HG03442 (cell line): Measurements from ENCODE around the gene ZCRB1.
"Not testable (repeated sequence)": the region's sequence is repeated elsewhere in the genome, so short reads cannot be mapped to it uniquely, and the experiment has no call there.

Experiments
- ATAC-seq: cut with Tn5 transposase; IDR thresholded peaks from one replicate; pipeline ENCODE4 v1.9.1; 2021; ENCODE audit warnings: mild to moderate bottlenecking, moderate library complexity; ENCODE audit not compliant: unreplicated experiment

ZCRB1 gene

DNA sequence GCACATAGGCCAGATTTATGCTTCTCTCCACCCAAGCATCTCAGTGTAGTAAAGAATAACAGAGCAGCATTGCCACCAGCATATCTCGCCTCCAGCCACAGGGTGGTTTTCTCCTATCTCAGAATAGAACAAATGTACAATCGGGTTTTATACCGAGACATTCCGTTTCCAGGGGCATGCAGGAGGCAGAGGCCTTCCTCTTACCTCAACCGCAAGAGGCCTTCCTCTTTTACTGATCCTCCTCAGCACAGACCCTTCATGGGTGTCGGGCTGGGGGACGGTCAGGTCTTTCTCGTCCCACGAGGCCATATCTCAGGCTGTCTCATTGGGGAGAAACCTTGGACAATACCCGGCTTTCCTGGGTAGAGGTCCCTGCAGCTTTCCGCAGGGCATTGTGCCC is 4.2 kb upstream of the ZCRB1 start:
- ATAC-seq, result not testable (repeated sequence)

DNA sequence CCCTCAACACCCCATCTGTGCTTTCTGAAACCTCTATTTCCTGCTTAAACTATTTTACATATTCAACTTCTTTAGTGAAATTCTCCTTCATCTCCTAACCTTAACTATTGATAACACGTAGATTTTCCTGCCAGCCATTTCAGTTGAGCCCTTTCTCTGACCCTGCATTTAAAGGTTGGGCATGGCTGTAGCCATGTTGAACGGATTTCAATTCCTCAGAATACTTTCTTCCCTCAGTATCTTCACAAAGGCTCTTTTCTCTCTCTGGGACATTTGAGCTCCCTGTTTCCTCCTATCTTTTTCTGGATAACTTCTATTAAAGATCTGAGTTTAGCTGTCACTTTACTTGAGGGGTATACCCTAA is 1.3 kb upstream of the ZCRB1 start:
- ATAC-seq, result no peak

DNA sequence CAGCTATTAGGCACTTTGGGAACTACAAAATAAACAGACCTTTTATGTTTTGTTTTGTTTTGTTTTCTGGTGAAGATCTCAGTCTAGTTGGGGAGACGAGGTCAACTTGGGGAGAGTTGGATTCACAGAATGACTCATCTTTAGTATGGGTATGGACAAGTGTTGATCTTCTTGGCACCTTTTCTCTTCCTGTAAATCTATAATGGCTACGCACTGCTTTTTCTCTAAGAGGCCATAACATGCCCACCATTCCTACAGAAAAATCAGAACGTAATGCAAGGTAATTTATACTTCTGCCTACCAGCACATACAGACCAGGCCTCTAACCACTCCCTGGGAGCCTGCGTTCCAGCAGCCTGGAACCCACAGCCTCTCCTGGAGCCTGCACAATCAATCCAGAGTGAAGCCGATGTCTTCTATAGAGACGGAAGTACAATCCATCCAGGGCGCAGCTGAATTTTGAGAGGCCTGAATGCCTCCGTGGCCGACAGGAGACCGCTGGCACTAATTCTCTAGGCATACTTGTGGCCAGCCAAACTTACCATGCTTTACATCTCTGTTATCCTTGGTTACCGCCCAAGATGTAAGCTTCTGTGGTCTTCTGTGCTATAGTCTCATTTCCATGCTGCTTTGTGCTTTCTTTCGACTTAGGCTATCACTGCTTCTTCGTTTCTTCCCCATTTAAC is 790 bp upstream of the ZCRB1 start:
- peak; percentile 24 for ATAC-seq

DNA sequence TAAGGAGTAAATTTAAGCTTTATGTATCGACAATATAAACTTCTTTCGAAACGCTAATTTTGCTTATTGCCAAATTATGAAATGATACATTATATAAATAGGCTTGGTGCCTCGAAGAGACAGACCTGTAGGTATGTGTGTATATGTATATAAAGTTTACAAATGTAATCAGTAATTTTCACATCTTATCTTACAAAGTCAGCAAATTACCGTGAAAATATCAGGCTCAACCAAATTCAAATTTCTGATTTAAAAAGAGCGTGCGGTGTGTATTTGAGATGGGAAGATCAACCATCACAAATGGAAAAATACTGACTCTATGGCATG is 605 bp downstream of the ZCRB1 start:
- no peak for ATAC-seq

DNA sequence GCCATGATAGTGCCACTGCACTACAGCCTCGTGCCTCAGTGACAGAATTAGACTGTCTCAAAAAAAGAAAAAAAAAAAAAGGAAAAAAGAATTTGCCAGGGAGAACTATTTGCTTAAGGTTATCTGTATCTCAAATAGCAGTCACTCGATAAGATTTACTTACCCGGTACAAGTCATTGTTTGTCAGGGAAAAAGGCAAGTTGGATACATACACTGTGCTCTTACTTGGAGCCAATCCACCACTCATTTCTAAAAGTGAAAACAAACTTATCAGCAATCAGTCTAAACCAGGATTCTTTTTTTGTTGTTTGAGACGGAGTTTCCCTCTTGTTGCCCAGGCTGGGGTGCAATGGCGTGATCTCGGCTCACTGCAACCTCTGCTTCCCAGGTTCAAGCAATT is 2.0 kb downstream of the ZCRB1 start:
- no peak for ATAC-seq

DNA sequence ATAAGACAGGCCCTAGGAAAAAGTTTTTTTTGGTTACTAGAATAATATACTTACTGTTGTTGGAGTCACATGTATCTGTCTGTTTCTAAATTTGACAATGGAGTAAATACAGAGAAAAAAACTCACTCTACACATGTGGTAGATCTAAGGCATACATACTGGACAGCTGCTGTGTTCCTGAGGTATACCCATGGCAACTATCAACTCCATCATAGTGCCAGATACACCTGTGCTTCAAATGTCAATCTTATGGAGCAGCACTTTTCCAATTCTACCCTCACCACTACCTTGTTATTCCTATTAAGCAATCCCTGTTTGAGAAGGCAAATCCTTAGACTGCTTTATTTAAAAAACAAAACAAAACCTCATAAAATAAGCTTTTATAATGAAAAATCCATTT is 3.3 kb downstream of the ZCRB1 start:
- no peak for ATAC-seq

DNA sequence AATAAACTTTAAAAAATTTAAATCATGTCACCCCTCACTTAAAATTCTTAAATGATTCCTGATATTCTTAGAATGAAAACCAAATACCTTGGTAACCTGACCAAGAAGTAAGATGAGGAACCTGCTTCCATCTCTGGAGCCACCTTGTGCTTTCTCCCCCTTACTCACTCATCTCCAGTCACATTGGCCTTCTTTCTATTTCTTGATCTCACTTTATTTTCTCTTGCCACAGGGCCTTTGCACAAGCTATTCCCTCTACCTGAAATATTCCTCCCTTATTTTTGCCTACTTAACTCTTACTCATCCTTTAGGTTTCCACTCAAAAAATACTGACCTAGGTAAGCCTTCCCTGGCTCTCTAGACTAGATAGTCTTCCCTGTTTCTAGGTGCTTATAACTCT is 5.1 kb downstream of the ZCRB1 start:
- ATAC-seq, result no peak

DNA sequence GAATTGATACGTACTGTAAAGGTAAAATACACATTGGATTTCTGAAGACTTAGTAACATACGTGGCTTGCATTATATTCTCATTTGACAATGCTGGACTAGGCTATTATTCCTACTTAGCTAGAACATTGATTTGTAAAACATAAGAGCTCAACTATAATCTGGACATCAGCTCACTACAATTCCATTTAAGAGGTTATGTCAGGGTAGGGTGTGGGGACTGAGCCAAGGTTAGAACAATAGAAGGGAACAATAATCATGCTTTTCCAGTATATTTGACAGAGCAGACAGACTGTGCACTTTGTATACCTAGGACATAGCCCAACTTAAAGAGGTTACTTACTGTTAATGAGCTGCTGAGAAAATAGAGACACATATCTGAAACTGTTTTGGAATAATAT is 10.8 kb downstream of the ZCRB1 start:
- ATAC-seq, result no peak

DNA sequence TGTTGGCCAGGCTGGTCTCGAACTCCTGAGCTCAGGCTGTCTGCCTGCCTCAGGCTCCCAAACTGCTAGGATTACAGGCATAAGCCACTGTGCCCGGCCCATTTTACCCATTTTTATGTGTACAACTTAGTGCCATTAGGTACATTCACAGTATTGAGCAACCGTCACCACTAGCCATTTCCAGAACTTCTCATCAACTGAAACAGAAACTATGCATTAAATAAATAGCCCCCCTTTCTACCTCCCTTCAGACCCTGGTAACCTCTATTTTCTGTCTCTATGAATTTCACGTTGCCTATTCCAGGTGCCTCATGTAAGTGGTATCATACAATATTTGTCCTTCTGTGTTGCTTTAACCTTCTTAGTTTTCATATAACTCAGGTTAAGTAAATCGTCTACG is 15.9 kb downstream of the ZCRB1 start:
- no peak for ATAC-seq

DNA sequence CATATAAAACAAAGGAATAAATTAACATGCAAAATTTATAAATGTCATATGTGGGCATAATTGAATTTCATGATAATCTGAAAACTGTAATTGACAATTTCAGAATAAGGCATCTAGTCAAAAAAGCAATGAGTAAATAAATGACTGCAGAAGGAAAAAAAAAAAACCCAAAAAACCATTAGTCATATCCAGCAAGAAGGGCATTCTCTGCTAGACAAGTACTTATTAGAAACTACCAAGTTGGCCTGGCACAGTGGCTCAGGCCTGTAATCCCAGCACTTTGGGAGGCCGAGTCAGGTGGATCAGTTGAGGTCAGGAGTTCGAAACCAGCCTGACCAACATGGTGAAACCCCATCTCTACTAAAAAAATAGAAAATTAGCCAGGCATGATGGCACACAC is 17.5 kb downstream of the ZCRB1 start:
- ATAC-seq, result no peak

DNA sequence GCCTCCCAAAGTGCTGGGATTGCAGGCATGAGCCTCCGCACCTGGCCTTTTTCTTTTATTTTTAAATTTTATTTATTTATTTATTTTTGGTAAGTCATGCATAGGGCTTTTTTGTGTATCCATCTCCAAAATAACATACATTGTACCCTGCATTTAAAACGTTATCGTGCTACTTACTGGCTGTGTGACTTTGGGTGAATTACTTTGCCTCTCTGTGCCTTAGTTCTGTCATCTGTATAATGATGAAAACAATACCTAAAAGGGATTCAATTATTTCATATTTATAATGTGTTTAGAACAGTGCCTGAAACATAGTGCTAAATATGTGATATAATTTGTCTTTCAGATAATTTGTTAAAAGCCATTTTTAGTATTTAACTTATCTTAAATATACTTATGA is 19.6 kb downstream of the ZCRB1 start:
- no peak for ATAC-seq

DNA sequence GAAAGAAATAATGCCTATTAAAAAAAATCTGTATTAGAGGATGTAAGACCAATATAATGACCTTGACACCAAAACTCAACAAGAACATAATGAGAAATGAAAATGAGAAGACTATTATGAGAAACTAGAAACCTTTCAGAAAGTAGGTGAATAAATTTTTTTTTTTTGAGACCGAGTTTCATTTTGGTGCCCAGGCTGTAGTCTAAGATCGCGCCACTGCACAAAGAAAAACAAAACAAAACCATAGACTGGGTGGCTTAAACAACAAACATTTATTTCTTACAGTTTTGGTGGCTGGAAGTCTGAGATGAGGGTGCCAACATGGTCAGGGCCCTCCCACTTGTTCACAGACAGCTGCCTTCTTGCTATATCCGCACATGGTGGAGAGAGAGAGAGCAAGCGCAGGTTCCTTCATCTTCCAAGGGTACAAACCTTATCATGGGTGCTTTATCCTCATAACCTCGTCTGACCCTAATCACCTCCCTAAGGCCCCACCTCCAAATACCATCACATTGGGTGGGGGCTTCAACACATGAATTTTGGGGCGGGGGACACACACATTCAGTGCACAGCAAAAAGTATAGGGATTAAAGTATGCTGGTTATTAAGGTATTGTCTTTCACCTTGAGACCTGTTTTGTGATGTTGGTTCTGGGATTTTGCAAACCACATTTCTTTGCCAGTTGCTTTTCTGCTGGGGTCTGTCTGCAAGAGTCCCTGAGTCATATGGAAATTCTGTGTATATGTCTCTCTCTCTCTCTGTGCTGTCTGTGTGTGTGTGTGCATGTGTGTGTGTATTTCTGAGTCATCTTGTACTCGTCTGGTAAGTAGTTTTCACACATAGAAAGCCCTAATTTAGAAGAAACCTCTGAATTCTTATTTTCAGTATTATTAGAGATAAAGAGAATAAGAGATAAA is 26.2 kb downstream of the ZCRB1 start:
- peak; percentile 84 for ATAC-seq

DNA sequence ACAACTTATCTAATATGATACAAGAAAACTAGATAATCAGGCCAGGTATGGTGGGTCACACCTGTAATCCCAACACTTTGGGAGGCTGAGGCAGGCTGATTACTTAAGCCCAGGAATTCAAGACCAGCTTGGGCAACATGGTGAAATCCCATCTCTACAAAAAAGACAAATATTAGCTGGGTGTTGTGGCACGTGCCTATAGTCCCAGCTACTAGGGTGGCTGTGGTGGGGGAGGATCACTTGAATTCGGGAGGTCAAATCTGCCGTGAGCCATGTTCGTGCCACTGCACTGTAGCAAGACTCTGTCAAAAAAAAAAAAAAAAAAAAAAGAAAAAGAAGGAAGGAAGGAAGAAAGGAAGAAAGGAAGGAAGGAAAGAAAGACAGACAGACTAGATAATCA is 27.0 kb downstream of the ZCRB1 start:
- ATAC-seq, result no peak

DNA sequence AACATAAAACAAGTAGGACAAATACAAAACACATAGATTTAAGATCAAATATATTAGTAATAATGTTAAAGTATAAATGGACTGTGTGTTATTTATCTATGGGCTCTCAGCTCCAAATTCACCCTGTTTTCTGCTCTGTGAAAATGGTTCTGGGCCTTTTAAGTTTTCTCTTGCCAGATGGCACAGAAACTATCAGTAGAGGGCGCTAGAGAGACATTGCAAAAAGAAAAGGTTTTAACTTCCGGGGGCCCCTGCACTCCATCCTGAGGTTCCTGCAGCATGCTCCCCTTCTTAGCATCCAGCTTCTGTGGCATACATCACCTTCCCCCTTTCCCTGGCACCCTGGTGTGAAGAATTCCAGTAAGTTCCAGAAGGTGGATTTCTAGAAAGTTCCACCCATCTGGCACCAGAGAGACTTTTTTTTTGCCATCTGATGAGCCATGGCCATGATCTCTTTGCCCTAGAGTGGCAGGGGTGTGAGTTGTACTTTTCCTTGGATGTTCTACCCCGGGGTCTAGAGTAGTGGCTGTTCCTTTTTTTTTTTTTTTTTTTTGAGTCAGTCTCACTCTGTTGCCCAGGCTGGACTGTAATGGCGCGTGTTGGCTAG is 29.3 kb downstream of the ZCRB1 start:
- ATAC-seq, result no peak

DNA sequence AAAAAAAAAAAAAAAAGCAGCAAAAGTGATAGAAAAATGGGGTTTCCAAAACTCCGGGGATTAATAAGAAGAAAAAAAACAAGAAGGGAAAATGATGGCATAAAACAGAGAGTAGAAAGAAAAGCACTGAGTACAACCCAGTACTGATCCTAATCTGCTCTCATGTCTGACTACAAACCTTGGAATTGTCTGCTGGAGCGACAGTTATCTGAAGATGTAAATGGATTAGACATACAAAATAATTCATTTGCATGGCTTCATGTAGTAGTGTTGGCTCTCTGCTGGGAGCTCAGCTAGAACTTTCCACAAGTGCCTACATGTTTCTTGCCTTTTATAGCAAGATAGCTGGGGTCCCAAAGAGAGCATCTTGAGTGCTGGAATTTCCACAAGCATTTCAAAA is 34.2 kb downstream of the ZCRB1 start:
- ATAC-seq, result no peak

DNA sequence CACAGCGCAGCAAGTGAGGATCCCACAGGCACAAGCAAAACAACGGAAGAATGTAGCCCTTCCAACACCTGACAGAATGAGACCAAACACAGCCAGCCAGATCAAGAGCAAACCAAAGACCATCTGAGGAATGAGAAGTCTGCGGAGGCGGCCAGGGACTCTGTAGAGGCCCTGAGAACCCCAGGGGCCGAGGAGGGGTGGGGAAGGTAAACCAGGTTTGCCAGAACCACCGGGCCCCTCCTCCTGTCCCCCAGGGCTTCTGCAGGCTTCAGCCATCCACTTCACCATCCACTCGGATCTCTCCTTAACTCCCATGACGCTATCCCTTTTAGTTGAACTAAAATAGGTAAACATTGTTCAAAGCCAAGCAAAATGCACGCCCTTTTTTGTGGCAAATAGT is 37.4 kb downstream of the ZCRB1 start:
- no peak for ATAC-seq

DNA sequence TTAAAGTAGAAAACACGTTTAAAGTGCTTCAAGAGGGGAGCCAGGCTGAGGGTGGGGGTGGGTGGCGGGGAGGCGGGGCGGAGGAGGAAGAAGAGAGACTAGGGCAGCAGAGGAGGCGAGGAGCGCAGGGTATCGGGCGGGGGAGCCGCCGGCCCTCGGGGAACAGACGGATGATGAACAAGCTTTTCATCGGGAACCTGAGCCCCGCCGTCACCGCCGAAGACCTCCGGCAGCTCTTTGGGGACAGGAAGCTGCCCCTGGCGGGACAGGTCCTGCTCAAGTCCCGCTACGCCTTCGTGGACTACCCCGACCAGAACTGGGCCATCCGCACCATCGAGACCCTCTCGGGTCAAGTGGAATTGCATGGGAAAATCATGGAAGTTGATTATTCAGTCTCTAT is 39.2 kb downstream of the ZCRB1 start:
- no peak for ATAC-seq

DNA sequence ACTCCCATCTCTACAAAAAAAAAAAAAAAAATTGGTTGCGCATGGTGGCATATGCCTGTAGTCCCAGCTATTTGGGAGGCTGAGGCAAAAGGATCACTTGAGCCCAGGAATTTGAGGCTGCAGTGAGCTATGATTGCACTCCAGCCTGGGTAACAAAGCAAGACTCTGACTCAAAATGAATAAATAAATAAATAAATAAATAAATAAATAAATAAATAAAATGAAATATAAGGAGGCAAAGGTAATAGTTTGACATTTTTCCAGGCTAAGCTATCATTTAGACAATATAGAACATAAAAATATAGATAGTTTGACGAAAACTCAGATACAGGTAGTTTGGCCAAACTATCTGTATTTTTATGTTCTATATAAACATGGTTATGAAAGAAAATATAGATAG is 40.5 kb downstream of the ZCRB1 start:
- ATAC-seq, result no peak

DNA sequence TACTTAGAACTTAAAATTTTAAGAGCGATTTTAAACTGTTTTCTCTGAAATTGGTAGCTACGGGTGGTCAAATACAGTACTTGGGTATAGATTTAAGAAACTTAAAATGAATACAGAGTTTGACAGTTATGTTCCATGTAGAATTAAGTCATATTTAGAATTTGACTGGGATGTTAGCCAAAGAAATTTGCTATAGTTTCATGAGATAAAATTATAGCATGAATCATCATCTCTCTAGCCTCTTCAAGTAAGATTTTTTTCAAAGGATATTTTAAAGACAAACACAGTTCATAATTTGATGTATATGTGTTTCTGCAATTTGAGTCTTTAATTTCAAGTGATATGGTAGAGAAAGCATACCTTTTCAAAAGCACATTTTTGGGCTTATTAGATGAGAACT is 41.0 kb downstream of the ZCRB1 start:
- ATAC-seq, result no peak

DNA sequence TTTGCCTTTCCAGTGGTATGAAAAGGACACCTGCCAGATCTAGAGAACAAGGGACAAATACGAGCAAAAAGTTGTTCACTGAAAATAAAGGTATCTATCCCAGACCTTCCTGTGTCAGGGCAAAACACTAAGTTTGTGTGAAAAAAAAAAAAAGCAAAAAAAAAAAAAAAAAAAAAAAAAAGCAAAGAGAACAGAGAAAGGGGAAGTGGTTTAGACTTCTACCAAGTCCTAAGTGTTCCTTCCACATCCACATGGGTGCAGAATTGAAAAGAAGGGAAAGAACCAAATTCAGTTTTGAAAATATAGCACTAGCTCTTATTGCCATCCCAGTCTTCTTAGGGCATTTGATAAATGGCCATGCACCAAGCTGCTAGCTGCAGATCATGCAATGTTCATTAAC is 41.7 kb downstream of the ZCRB1 start:
- peak; percentile 42 for ATAC-seq

DNA sequence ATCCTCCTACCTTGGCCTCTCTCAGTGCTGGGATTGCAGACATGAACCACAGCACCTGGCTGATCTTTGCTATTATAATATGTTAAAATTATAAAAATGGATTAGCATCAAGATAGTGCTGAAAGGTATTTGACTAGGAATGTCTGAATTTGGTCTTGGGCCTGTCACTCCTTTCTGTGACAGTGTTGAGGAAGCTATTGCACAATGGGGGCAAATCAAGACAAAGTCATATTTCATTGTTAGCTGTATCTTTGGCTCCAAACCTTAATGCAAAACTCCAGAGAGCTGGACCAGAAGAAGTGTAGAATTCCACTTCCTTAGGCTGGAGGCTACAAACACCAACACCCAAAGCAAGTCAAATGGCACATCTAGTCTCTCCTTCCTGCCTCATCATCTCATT is 42.2 kb downstream of the ZCRB1 start:
- ATAC-seq, result no peak

DNA sequence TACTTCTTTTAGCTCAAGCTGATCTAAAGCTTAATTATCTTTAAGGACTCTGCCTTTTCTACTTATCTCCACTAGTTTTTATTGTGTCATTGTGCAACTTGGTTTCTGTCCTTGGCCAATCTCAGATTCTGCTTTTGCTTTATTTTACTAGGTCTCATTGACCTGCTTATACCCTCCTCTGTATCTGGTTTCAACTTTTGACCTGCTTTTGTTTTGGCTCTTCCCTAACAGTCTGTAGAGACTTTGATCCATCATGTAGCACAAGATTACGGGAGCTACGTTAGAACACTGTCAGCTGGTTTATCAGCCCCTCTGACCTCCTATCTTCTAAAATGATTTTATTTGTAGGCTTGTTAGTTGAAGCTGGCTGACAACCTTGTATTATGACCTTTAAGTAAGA is 43.6 kb downstream of the ZCRB1 start:
- ATAC-seq, result no peak
